SK-N-DZ (cell line): Measurements from ENCODE around the gene CCDC186.

ENCODE experiments used
- DNase-seq: peaks from one replicate; pipeline ENCODE4 v3.0.0-alpha.2; 2015; ENCODE audit warnings: low spot score

CCDC186 gene

DNA sequence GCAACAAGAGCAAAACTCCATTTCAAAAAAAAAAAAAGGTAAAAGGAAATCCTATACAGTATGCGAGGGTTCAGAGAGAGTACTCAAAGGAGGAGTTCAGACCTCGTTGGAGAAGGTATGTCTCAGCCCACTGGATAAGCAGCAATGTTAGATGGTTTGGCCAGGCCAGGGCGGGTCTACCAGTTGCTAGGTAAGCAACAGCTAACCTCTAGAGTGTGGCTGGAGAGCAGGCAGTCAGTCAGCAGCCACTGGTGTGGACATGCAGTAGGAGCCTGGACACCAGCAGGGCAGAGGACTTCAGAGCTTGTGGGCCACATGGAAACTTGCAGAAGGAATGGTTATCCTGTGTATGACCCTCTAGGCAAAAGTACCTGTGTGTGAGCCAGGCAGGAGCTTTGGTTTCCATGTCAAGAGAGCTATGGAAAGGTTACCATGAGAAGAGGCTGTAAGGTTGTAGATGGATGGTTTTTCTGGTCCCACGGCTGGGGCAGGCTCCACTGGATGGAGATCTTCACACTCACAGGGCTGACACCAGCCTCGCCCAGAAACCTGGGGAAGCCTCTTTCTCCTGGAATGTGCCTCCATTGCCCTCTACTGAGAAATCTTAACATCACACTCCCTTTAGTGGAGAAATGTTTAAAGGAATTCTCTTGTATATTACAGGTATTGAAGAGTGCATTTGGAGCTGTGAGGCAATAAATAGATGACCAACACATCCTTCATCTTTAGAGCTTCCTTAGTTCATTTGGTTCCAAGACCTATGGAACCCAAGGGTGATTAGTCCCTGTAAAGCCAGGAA lies 63.6 kb downstream of the CCDC186 start:
- DNase-seq = no peak

DNA sequence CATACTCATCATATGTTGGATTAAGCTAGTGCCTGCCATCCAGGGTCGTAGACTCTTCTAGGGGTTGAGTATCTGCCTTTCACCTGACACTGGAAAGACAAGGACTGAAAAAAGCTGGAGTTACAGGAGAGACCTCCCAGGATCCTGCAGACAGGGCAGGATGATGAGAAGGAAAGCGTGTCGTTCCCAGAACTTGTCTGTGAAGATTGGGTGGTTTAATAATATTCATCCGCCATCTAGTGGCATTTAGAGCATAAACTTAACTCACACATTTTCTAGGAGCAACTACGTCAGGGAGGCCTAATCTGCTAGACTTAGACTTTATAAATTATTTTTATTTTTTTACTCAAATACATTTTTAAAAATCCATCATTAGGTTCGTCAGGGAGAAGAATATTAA lies 70.7 kb downstream of the CCDC186 start:
- DNase-seq = peak; percentile 55

DNA sequence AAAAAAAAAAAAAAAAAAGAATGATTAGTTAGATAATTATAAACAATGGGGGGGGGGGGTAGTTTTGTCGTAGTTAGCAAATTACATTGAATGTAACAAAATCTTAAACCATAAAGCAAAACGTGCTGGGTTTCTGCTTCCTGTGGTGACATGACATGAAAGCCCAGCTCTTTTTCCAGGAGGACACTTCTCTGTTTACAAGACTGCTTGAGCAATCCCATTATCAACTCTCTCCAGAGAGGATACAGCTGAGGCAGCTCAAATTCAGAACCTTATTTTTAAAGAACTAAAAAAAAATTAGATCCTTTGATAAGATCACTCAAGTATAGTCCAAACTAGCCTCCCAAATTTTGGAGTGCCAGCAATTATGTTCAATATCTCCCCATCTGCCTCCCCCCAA lies 71.7 kb downstream of the CCDC186 start:
- no peak for DNase-seq

DNA sequence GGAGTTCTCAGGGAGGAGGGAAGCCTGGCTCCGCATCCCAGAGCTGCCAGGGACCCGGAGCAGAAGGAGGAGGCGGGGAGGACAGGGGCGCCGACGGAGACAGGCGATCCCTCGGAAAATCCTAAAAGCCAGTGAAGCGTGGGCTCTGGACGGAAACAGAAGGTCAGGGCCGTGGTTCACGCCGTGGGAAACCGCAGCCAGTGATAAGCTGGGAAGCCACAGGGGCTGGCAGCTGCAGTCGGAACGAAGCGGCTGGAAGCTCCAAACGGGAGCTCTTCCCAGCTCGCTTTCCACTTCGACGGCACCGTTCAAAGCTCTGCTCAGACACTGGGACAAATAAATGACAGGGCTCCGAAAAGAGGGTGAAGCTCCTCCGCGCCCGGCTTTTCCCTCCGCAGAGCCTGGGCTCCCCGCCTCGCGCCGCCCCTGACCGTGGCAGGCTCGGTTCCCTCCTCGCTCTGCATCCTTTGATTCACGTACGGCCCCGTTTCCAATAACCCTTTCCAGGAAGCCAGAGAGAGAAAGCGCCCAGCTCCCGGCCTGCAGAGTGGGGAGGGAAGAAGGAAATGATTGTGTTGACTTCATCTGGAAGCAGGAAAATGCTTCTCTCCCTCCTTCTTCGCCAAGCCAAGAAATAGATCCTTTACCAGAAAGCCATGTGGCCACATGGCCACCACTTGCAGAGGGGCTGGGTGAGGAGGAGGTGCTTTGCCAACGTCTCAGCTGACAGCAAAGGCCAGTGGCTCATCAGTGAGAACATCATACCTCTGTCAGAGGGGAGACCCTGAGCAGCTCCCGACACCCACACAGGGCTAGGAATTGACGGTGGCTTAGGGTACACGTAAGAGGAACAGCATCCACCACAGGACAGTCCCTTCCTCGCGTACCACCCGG lies 72.9 kb downstream of the CCDC186 start:
- DNase-seq = peak; percentile 20

DNA sequence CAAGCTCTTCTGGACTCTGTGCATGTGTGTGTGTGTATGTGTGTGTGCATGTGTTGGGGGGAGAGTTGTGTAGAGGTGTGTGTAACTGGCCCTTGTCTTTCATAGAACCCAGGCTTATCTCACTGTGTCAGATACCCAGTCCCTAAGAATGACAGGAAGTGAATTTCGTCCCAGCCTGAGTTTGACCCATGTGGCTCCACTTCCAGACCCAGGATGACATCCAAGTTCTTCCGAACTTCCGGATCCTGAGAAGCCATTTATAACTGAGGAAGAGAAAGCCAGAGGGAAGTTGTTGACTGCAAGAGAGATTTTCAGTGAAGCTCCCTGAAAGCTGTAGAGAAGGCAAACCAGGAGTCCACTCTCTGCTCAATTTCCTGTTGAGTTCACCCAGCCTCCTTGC lies 77.1 kb downstream of the CCDC186 start:
- no peak for DNase-seq

DNA sequence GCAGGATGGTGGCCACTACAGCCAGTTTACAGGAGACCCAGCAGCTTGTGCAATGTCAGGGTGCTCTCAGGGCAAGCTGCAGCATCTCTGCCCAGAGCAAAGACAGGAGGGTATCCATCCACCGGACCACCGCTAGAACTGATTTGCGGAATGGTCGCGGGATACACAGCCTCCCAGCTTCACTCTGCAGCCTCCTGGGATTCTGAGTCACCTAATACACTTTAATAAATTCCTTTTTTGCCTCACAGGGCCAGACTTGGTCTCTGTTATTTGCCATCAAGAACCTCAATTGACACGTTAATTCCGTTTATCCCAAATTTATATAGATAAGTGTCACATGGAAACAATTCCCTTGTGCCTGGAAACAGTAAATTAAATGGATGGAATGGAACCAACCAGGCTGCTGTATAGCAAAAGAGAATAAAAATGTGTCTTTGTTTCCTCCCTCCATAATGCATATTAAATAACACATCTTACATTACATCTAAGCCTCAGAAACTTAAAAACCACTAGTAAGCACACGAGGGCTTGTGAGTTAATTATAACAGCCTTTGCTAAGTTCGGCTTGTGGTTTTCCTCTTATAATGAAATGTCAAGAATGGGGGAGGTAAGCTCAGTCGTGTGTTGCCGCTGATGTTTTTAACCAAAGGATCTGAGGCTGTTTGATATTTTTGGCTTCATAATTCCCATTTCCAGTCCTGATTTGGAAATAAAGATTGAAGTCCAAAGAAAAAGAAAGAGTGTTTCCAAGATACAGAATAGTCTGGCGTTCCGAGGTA lies 78.3 kb downstream of the CCDC186 start:
- DNase-seq = no peak

DNA sequence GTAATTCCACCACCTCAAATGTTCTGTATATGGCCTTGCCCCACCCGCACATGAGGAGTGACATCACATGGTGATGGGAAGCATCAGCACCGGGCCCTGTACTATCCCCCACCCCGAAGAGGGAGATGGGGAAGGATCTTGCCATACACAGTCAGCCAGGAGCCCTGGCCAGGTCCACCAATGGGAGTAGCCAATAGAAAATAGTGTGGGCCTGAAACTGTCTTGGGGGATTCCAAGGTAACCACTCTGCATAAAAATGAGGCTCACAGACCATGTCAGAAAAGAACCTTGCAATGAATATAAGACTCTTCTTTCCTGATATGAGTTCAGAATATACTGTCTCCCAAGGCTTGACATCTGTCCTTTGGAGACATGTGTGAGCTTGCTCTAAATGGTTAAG lies 79.2 kb downstream of the CCDC186 start:
- no peak for DNase-seq

DNA sequence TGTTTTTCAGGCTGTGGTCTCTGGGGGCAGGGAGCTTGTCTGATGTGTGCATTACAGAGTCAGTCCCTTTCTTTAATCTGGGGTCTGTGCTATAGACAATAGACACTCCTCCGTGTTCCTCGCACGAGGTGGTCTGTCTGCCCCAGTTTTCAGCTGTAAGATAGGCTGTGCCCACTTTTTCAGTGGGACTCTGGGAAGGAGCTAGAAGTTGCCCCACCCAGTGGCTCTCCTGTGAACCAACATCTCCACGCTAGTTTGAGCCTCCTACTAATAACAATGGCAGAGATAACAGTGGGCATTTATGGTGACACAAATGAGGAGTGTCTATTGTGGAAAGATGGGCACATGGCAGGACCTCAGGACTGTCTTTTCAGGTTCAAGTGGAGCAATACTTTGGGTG lies 86.3 kb downstream of the CCDC186 start:
- no peak for DNase-seq

DNA sequence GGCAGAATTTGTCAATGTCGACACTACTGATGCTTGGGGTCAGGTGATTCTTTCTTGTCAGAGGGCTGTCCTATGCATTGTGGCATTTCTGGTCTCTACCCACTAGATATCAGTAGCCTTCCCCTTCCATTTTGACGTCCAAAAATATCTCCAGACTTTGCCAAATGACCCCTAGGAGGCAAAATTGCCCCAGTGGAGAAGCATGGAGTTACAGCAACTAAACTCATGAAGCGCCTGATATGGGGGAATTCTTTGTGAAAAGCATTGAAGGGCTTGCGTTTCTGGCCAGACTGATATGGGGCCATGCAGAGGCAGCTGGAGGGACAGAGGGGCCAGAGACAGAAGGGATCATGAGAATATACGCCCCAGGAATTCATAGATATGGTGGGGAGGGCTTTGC lies 86.7 kb downstream of the CCDC186 start:
- DNase-seq = no peak

DNA sequence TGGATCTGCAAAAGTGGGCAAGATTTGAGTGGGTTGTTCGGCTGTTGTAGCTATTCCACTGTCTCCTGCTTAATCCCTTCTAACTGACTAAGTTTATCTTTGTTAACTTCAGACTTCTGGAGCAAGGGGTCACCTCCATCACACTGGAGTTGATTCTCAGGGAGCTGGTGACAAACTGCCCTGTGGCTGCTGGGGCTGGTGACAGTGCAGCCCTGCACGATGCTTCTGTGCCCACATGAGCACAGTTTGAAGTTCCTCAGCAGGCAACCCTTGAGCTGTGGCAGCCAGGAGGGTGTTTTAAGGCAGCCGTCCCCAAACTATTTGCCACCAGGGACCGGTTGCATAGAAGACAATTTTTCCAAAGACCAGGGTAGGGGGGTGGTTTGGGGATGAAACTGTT lies 89.8 kb downstream of the CCDC186 start:
- no peak for DNase-seq

DNA sequence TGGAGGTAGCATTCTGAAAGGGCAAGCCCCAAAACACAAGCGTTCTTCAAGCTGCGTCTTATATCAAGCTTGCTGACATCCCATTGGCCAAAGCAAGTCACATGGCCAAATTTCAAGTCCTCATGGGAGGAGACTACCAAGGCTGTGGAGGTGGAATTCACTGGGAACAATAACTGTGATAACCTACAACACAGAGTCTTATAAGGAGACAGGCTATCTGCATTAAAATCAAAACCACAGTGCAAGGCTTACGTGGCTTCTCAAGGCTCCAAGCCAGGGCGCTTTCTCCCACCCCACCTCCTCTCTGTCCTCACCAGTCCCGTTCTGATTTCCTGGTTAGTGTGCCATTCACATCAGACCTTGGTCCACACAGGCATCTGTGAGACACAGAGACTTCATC lies 91.0 kb downstream of the CCDC186 start:
- DNase-seq = peak; percentile 24

DNA sequence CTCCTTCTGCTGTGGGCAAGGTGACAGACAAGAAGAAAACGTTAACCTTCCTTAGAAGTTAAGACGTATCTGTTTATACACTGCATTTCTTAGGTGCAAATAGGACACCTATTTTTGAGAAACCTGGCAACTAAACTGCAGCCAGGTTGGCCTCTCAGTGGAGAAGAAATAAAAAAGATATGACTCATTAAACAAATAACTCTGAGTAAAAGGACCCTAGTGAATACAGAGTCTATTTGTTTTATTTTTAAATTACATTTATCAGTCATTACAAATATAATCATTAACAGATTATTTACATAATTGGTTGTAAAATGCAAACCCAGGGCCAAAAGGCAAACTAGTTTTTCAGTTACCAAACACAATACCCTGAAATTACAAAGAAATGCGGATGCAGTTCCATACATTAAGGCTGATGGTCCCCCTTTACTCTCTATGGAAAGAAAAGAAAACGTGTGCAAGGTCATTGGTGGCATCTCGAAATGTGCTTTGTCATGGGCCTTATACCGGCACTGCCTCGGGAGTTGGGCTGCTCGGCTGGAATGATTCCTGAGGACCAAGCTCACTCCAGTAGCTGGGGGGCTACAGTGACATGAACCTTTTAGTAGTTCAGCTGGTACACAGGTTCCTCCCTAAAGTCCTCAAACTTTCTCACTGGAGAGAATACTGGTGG lies 92.0 kb downstream of the CCDC186 start:
- no peak for DNase-seq

DNA sequence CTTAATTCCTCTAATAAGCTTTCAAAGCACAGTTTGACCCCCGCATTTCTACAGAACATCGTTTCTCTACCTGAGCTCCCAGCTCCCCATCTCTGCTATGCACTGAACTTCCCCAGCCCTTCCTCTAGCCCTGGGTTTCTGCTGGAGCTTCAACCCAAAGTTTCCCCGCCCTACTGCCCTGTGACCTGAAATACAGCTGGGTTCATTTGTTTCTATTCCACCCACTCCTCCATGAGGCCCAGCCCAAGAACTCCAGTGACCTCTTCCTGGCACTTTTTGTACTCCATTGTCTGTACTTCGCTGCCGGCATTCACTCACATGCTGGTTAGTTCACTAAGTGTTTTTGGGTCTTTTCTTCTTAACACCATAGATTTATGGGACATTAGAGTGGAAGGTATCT lies 94.6 kb downstream of the CCDC186 start:
- no peak for DNase-seq

DNA sequence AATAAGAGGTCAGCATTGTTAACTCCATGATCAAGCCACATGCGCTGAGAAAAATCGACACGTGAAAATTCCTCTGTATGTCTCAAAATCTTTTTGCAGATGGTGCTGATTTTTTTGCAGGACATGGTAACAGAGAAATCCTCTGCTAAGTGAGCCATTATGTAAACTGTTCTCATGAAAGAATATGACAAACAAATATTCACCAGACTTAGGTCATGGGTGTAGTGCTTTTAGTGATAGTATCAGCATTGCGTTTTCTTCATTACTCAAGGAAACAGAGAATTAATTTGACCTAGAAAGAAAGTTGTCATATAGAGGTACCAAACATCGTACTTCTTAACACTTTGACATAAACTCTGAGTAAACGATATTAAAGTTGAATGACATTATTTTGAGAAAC lies 95.7 kb downstream of the CCDC186 start:
- no peak for DNase-seq

DNA sequence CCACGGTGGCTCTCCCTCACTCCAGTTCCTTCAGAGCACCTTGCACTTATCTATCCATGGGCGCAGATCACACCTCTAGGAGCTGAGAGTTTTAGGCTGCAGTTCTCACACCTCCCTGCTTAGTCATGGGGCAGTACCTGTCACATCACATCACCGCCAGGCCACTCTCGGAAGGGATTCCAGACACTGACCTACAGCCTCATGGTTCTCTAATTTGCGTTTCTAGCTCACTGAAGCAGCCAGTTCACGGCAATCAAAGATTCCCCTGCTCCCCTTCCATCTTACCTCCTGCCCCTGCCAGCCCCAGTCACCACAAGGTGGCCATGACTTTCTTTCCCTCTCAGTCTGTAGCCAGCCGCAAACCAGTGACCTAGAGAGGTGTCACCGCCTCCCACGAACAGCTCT lies 96.2 kb downstream of the CCDC186 start:
- no peak for DNase-seq

DNA sequence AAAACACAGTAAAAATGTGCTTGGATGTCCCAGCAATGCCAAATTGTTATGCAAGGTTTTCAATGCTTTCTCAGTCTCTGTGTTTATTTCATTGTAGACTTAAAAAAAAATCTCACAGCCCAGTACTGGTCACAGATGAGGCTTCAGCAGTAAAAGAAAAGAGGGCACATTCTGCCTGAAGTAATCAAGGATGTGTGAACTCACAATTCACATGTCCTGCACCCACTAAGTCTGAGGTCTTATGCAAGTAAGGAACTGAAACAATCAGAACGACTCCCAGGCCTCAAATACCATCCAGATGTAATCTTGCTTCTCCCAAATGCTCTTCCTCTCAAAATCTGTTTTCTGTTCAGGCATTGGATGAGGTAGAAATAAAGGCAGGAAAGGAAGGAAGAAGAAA lies 96.7 kb downstream of the CCDC186 start:
- DNase-seq = no peak

DNA sequence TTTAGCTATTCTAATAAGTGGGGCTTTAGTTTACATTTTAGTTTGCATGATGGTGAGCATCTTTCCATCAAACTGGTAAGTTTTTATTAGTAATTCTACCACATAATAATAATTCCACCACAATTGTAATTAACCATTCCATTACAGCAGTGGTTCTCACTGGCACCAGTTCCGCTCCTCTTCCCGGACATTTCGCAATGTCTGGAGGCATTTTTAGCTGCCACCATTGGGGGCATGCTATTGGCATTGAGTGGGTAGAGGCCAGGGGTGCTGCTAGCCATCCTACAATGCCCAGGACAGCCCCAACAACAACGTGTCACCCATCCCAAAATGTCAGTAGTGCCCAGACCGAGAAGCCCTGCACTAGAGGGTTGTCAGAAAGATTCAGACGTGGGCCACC lies 98.9 kb downstream of the CCDC186 start:
- no peak for DNase-seq

DNA sequence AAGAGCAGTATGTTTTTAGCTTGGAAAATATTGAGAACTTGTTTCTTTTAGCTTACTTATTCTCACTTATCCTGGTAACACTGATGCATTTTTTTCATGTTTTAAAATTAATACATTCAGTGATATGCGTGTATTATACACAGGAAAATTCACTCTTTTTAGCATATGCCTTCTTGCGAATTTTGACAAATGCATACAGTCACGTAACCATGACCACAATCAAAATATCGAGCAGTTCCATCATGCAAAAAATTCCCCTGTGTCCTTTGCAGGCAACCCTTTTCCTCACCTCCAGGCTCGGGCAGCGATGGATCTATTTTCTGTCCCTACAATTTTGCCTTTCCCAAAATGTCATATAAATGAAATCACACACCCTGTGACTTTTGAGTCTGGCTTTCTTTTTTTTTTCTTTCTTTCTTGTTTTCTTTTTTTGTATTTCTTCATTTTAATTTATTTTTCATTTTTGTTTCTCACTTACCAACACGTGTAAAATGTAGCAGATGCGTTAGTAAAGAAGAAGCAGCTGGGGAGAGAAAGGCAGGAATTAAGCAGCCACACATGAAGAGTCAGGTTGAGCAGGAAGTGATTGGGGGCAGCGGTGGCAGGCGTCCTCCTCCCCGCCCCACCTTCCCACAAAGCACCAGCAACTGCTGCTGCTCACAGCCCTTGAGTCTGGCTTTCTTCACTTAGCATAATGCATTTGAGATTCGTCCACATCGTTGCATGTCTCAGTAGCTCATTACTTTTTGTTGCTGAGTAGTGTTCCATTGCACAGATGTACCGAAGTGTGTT lies 100.4 kb downstream of the CCDC186 start:
- DNase-seq = no peak

DNA sequence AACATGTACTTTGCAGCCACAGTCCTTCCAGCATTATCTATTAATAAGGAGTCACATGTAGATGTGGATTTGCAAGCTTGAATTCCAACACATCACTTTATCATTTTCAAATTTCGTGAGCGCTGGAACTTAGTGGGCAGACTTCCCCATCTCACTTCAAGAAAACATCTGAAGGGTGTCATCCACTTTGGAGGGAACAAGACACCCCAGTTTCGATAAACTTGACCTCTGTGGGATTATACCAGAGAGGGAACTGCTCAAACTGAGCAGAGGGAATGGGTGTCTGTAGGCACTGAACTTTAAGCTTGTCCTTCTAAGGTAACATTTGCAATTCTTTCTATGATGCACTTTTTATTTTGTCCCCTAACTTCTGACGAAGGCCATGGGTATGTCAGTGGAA lies 102.8 kb downstream of the CCDC186 start:
- DNase-seq = no peak
